Measurements from ENCODE around the gene NFATC1.

GRCh38 chr18:79366177-79367094 lies 29.3 kb upstream of the NFATC1 start:
- TF ChIP-seq, protein P1, sequence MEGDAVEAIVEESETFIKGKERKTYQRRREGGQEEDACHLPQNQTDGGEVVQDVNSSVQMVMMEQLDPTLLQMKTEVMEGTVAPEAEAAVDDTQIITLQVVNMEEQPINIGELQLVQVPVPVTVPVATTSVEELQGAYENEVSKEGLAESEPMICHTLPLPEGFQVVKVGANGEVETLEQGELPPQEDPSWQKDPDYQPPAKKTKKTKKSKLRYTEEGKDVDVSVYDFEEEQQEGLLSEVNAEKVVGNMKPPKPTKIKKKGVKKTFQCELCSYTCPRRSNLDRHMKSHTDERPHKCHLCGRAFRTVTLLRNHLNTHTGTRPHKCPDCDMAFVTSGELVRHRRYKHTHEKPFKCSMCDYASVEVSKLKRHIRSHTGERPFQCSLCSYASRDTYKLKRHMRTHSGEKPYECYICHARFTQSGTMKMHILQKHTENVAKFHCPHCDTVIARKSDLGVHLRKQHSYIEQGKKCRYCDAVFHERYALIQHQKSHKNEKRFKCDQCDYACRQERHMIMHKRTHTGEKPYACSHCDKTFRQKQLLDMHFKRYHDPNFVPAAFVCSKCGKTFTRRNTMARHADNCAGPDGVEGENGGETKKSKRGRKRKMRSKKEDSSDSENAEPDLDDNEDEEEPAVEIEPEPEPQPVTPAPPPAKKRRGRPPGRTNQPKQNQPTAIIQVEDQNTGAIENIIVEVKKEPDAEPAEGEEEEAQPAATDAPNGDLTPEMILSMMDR (IDR thresholded peaks at IDR 0.05): no peak
- TF ChIP-seq POLR2A (IDR thresholded peaks at IDR 0.05): no peak
